NB4 (cell line): ENCODE results near the gene MRRF.

Source experiments
- POLR2A ChIP-seq: IDR thresholded peaks from 2 replicates; pipeline ENCODE4 v1.6.1; 2011; ENCODE audit warnings: mild to moderate bottlenecking; ENCODE audit not compliant: insufficient read length; ENCODE audit errors: extremely low read depth
- TF ChIP-seq, protein P1 (sequence below): IDR thresholded peaks from one replicate; pipeline ENCODE4 v1.5.1; 2012; ENCODE audit warnings: low read depth, low read length

DNA sequence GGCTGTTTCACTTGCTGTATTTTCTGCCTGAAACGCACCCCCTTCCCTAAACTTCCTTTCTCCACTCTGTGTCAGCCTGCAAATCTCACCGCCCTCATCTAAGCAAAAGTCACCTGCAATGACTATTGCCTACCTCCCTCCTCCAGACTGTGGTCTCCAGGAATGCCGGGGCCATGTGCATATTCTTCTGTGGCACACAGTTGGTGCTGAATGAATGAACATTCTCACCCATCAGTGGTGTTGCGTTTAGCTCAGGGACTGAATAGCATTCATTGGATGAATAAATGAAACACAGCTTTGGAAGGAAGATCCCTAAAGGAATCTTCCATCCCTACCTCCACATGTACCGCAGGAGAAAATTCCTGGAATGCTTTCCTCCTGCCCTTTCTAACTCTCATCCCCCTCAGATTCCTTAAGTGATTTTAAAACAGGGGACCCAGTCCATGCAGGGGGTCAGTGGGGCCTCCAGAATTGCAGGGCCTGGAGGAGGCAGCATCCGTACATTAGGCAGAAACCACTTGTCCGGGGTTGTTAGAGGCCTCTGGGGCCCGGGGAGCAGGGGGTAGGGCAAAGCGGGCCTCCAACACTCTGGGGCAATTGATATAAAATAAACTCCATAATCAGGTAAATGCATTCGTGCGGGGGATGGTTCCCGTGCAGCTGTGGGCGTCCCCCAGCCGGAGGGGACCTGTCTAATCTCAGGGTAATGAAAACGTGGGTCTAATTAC lies 77.8 kb downstream of the MRRF start:
- TF ChIP-seq, protein P1, sequence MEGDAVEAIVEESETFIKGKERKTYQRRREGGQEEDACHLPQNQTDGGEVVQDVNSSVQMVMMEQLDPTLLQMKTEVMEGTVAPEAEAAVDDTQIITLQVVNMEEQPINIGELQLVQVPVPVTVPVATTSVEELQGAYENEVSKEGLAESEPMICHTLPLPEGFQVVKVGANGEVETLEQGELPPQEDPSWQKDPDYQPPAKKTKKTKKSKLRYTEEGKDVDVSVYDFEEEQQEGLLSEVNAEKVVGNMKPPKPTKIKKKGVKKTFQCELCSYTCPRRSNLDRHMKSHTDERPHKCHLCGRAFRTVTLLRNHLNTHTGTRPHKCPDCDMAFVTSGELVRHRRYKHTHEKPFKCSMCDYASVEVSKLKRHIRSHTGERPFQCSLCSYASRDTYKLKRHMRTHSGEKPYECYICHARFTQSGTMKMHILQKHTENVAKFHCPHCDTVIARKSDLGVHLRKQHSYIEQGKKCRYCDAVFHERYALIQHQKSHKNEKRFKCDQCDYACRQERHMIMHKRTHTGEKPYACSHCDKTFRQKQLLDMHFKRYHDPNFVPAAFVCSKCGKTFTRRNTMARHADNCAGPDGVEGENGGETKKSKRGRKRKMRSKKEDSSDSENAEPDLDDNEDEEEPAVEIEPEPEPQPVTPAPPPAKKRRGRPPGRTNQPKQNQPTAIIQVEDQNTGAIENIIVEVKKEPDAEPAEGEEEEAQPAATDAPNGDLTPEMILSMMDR, result no peak
- TF ChIP-seq POLR2A, result no peak
